ENCODE data around the gene ZNF462. TPM values are rescaled to one million over a fixed set of nuclear protein-coding genes. Genes with fewer than 3 reads are reported as not detected.

ZNF462 gene
- total and polyA plus RNA-seq, 2 experiments from 2014 or later, result 40.0 to 101 TPM

DNA sequence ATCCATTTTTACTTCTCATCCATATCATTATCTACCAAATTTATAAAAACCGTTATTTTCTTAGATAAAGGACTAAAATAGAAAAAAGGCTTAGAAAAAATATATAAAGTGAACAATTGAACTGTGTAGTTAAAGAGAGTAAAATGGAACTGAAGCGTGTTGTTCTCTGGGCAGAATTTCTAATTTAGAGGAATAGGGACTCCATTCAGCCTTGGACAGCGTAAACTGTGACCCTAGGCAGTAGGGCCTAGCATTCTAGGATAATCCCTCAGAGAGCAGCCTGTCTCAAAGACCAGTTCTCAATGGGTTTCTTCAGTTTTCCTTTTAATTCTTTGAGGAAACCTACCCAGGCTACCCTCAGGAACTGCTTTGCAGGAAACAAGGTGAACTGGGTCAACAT is 11.1 kb downstream of the ZNF462 start (continued):
- TF ChIP-seq, protein P1, sequence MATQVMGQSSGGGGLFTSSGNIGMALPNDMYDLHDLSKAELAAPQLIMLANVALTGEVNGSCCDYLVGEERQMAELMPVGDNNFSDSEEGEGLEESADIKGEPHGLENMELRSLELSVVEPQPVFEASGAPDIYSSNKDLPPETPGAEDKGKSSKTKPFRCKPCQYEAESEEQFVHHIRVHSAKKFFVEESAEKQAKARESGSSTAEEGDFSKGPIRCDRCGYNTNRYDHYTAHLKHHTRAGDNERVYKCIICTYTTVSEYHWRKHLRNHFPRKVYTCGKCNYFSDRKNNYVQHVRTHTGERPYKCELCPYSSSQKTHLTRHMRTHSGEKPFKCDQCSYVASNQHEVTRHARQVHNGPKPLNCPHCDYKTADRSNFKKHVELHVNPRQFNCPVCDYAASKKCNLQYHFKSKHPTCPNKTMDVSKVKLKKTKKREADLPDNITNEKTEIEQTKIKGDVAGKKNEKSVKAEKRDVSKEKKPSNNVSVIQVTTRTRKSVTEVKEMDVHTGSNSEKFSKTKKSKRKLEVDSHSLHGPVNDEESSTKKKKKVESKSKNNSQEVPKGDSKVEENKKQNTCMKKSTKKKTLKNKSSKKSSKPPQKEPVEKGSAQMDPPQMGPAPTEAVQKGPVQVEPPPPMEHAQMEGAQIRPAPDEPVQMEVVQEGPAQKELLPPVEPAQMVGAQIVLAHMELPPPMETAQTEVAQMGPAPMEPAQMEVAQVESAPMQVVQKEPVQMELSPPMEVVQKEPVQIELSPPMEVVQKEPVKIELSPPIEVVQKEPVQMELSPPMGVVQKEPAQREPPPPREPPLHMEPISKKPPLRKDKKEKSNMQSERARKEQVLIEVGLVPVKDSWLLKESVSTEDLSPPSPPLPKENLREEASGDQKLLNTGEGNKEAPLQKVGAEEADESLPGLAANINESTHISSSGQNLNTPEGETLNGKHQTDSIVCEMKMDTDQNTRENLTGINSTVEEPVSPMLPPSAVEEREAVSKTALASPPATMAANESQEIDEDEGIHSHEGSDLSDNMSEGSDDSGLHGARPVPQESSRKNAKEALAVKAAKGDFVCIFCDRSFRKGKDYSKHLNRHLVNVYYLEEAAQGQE (IDR thresholded peaks at IDR 0.05; ENCODE audit: unreplicated experiment), result no peak
- TF ChIP-seq CREB1 (CRISPR knock-in tag; IDR thresholded peaks at IDR 0.05; ENCODE audit: low read depth), result no peak

- peak overlapping the region; percentile 54; the same call in 1 of the 2 replicates for H3K27ac Mint-ChIP-seq
- TF ChIP-seq ZNF331 (CRISPR knock-in tag; IDR thresholded peaks at IDR 0.05; ENCODE audit: low read depth) (no peak), JUNB (IDR thresholded peaks at IDR 0.05; ENCODE audit: unreplicated experiment) (no peak), POLR2AphosphoS5 (IDR thresholded peaks at IDR 0.05; ENCODE audit: low read depth) (no peak), ETS1 (IDR thresholded peaks at IDR 0.05) (no peak), STAT1 (IDR thresholded peaks at IDR 0.05; ENCODE audit: unreplicated experiment) (no peak), NANOG (IDR thresholded peaks at IDR 0.05; ENCODE audit: borderline replicate concordance) (no peak), CREB1 (CRISPR knock-in tag; IDR thresholded peaks at IDR 0.05; ENCODE audit: low read depth) (no peak), EZH2phosphoT487 (IDR thresholded peaks at IDR 0.05; ENCODE audit: unreplicated experiment) (no peak), EZH2 (IDR thresholded peaks at IDR 0.05; ENCODE audit: low read depth, unreplicated experiment) (no peak), ZNF114 (CRISPR knock-in tag; IDR thresholded peaks at IDR 0.05) (no peak)
- TF ChIP-seq, protein P2, sequence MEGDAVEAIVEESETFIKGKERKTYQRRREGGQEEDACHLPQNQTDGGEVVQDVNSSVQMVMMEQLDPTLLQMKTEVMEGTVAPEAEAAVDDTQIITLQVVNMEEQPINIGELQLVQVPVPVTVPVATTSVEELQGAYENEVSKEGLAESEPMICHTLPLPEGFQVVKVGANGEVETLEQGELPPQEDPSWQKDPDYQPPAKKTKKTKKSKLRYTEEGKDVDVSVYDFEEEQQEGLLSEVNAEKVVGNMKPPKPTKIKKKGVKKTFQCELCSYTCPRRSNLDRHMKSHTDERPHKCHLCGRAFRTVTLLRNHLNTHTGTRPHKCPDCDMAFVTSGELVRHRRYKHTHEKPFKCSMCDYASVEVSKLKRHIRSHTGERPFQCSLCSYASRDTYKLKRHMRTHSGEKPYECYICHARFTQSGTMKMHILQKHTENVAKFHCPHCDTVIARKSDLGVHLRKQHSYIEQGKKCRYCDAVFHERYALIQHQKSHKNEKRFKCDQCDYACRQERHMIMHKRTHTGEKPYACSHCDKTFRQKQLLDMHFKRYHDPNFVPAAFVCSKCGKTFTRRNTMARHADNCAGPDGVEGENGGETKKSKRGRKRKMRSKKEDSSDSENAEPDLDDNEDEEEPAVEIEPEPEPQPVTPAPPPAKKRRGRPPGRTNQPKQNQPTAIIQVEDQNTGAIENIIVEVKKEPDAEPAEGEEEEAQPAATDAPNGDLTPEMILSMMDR (conservative IDR thresholded peaks at IDR 0.05; ENCODE audit: low read depth in 2 of 2), result no peak
- TF ChIP-seq, protein P1 (IDR thresholded peaks at IDR 0.05; ENCODE audit: unreplicated experiment), result no peak
These were observed 11.7 kb downstream of the ZNF462 start for GRCh38 chr9:106874652-106875051.

More at GRCh38 chr9:106874652-106875051, 11.7 kb downstream of the ZNF462 start:
- no peaks in the 10 kb centered on the region for H3K27me3 ChIP-seq (ENCODE audit: insufficient read depth)
- peaks cover 98% of the 10 kb centered on the region for H3K79me2 ChIP-seq (replicated peaks; ENCODE audit: insufficient read depth)
- Mint-ChIP-seq H3K27me3 (ENCODE audit: insufficient read depth, low read depth, poor library complexity) (peaks cover 8% of the 10 kb centered on the region), H3K9me3 (no peaks in the 10 kb centered on the region), H3K36me3 (ENCODE audit: low read depth) (peaks cover 8% of the 10 kb centered on the region; the same call in 2 of the 3 replicates), H3K4me1 (peaks cover 97% of the 10 kb centered on the region), H3K4me3 (no peak overlapping the region)
- H2AFZ ChIP-seq, result no peak overlapping the region
- H3F3A ChIP-seq (replicated peaks; ENCODE audit: low read depth), result no peaks in the 10 kb centered on the region
- DNase-seq (ENCODE audit: low spot score) (no peak), ATAC-seq (no peak)
- H3K27ac ChIP-seq (ENCODE audit: low read depth), result no peak overlapping the region
- peaks cover 90% of the 10 kb centered on the region for H3K4me1 ChIP-seq (ENCODE audit: insufficient read depth)
- H4K20me1 ChIP-seq (replicated peaks; ENCODE audit: insufficient read depth), result peaks cover 14% of the 10 kb centered on the region; the same call in 1 of the 2 replicates
- peak overlapping the region; percentile 49; the same call in 1 of the 2 replicates for H3K4me2 ChIP-seq
- H3K9me2 ChIP-seq (ENCODE audit: insufficient read depth), result no peaks in the 10 kb centered on the region
- H3K36me3 ChIP-seq (ENCODE audit: insufficient read depth), result no peaks in the 10 kb centered on the region
- H3K4me3 ChIP-seq, result no peak overlapping the region
